GM10266 (cell line): Measurements from ENCODE around the gene CDC42EP4.

Experiments used
- DNase-seq: peaks from one replicate; pipeline ENCODE4 v3.0.0; 2012; ENCODE audit errors: extremely low spot score
- TF ChIP-seq, protein P1 (sequence below): IDR thresholded peaks from 2 replicates; pipeline ENCODE4 v1.5.1; 2012; ENCODE audit warnings: mild to moderate bottlenecking, low read depth; ENCODE audit not compliant: control insufficient read depth, insufficient read depth; ENCODE audit errors: missing control alignments

The CDC42EP4 gene

GRCh38 chr17:73286863-73287296, 24.9 kb downstream of the CDC42EP4 start:
- DNase-seq = no peak
- TF ChIP-seq, protein P1, sequence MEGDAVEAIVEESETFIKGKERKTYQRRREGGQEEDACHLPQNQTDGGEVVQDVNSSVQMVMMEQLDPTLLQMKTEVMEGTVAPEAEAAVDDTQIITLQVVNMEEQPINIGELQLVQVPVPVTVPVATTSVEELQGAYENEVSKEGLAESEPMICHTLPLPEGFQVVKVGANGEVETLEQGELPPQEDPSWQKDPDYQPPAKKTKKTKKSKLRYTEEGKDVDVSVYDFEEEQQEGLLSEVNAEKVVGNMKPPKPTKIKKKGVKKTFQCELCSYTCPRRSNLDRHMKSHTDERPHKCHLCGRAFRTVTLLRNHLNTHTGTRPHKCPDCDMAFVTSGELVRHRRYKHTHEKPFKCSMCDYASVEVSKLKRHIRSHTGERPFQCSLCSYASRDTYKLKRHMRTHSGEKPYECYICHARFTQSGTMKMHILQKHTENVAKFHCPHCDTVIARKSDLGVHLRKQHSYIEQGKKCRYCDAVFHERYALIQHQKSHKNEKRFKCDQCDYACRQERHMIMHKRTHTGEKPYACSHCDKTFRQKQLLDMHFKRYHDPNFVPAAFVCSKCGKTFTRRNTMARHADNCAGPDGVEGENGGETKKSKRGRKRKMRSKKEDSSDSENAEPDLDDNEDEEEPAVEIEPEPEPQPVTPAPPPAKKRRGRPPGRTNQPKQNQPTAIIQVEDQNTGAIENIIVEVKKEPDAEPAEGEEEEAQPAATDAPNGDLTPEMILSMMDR = no peak

DNA sequence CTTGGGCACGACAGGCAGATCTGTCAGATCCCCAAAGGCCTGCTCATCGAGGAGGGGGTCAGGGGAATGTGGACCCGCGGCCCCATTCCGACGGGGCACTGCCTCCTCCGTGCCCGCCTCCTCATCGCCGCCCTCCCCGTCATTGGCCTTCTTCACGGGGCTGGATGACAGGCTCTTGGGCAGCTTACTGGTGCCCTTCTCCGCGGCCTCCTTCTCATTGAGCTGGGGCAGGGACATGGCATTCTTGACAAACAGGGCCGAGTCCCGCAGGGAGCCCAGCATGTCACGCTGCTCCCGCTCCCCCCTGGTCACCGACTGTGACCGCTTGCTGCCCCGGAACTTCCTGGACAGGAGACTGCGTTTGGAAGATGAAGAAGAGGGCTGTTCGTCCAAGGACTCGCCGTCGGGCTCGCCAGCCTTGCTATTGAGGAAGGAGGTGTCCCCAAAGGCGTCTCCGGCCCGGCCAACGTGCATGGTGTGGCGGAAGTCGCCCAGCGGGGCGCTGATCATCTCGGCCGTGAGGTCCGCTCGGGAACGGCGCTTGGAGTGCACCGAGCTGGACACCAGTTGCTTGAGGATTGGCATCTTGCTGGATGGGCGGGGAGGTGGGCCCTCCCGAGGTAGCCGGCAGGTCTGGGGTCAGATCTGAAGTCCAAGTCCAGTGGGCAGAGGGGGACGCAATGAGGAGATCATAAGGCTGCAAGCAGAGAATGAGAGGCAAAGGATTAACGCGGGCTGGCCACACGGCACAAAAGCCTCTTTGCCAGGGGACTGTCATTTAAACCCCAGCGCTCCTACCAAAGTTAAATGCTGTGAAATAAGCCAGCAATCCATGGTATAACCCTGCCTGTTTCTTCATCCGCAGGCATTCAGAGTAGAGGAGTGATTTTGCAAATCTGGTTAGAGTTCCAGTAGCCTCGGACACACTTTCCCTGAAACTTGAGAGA, 25.6 kb downstream of the CDC42EP4 start:
- no peak for DNase-seq
- TF ChIP-seq, protein P1 = no peak

GRCh38 chr17:73285603-73285908, 26.2 kb downstream of the CDC42EP4 start:
- DNase-seq = no peak
- TF ChIP-seq, protein P1 = no peak

DNA sequence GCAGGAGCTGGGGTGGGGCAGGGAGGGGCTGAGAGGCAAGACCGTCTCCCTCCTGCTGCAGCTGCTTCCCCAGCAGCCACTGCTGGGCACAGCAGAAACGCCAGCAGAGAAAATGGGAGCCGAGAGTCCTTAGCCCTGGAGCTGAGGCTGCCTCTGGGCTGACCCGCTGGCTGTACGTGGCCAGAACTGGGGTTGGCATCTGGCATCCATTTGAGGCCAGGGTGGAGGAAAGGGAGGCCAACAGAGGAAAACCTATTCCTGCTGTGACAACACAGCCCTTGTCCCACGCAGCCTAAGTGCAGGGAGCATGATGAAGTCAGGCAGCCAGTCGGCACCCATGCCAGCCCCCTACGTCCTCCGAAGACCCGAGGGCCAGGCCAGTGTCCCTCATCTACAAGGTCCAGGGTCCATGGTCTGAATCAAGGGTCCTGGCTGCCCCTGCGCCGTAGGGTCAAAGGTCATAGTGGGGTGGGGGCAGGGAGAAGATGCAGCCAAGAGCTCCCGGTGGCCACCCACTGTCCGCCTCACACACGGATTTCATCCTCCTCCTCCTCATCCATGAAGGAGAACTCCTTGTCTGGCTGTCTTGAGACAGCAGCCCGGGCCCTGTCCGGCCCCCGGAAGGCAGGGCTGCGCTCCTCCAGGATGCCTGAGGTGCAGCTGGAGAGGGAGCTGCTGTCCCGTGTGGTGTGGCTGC, 26.7 kb downstream of the CDC42EP4 start:
- TF ChIP-seq, protein P1 = no peak
- no peak for DNase-seq

GRCh38 chr17:73284354-73284753, 27.4 kb downstream of the CDC42EP4 start:
- no peak for DNase-seq
- TF ChIP-seq, protein P1 = no peak

- TF ChIP-seq, protein P1 = no peak
- DNase-seq = no peak
These were observed 27.9 kb downstream of the CDC42EP4 start for GRCh38 chr17:73283841-73284282.

GRCh38 chr17:73283250-73283649, 28.6 kb downstream of the CDC42EP4 start:
- TF ChIP-seq, protein P1 = no peak
- DNase-seq = no peak
